ENCODE measurements around the gene ARHGEF16. TPM values are rescaled to one million over a fixed set of nuclear protein-coding genes. Genes with fewer than 3 reads are reported as not detected.

The ARHGEF16 gene
- total RNA-seq, 1 donor from 2014 or later = 4.1 TPM

DNA sequence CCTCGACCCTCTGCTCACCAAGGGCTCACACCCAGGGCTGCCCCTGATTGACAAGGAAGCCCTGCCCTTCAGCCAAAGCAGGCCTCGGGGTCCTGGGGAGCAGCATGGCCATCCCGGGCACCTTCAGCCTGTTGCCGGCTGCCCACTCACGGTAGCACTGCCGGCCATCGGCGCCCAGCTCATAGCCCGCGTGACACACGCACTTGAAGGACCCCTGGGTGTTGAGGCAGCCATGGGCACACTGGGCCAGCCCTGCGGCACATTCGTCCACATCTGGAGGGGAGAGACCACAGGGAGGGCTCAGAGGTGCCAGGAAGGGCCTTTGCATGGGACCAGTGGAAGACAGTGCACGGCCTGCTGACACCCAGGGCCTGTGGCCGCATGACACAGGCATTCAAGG lies 57.4 kb downstream of the ARHGEF16 start:
- Histone ChIP-seq H3K27ac (ENCODE audit: low read depth, low read length) (no peak overlapping the region), H3K4me1 (ENCODE audit: insufficient read depth, low read length) (peaks cover 10% of the 10 kb centered on the region), H4K20me1 (ENCODE audit: insufficient read depth, low read length) (peaks cover 19% of the 10 kb centered on the region), H3K9me3 (ENCODE audit: insufficient read depth, low read depth, low read length) (no peaks in the 10 kb centered on the region), H2AFZ (ENCODE audit: low read depth, low read length) (no peak overlapping the region), H3K27me3 (ENCODE audit: insufficient read depth, low read length) (no peaks in the 10 kb centered on the region), H3K9ac (ENCODE audit: low read length) (no peak overlapping the region), H3K4me3 (ENCODE audit: insufficient read depth, low read depth, low read length) (no peak overlapping the region), H3K4me2 (ENCODE audit: low read length) (no peak overlapping the region), H3K79me2 (ENCODE audit: insufficient read depth, low read length) (no peaks in the 10 kb centered on the region), H3K36me3 (ENCODE audit: insufficient read depth, low read length) (no peaks in the 10 kb centered on the region)
- peaks cover 3% of the 10 kb centered on the region for H3K9me3 Mint-ChIP-seq (ENCODE audit: unreplicated experiment)
- H3K27me3 Mint-ChIP-seq (ENCODE audit: low read depth, unreplicated experiment) = peaks cover 12% of the 10 kb centered on the region
- no peaks in the 10 kb centered on the region for H3K4me1 Mint-ChIP-seq (ENCODE audit: low read depth, unreplicated experiment)
- DNase-seq (ENCODE audit: low read depth) (no peak), FAIRE-seq (no peak)
- H3K36me3 Mint-ChIP-seq (ENCODE audit: low read depth, unreplicated experiment) = peaks cover 9% of the 10 kb centered on the region
- TF ChIP-seq, protein P1, sequence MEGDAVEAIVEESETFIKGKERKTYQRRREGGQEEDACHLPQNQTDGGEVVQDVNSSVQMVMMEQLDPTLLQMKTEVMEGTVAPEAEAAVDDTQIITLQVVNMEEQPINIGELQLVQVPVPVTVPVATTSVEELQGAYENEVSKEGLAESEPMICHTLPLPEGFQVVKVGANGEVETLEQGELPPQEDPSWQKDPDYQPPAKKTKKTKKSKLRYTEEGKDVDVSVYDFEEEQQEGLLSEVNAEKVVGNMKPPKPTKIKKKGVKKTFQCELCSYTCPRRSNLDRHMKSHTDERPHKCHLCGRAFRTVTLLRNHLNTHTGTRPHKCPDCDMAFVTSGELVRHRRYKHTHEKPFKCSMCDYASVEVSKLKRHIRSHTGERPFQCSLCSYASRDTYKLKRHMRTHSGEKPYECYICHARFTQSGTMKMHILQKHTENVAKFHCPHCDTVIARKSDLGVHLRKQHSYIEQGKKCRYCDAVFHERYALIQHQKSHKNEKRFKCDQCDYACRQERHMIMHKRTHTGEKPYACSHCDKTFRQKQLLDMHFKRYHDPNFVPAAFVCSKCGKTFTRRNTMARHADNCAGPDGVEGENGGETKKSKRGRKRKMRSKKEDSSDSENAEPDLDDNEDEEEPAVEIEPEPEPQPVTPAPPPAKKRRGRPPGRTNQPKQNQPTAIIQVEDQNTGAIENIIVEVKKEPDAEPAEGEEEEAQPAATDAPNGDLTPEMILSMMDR (IDR thresholded peaks at IDR 0.05; ENCODE audit: insufficient read depth, low read depth, low read length) = no peak
- H3K4me3 Mint-ChIP-seq (ENCODE audit: unreplicated experiment) = no peak overlapping the region
- no peak overlapping the region for H3K27ac Mint-ChIP-seq (ENCODE audit: unreplicated experiment)

DNA sequence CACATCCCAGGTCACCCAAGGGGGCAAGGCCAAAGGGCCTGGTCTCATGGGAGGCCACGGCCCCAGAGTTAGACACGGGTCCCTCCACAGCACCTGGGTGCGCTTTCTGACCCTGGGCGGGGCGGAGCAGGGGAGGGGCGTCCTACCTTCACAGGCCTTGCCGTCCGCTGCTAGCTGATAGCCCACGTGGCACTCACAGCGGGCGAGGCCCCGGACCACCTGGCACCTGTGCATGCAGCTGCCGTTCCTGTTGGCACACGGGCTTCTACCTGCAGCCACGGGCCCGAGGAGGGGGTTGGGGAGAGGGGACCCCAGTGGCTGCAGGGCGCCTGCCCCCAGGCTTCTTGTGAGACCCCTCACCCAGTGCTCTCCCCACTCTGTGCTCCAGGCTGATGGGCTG lies 59.9 kb downstream of the ARHGEF16 start:
- Histone ChIP-seq H3K9me3 (ENCODE audit: insufficient read depth, low read depth, low read length) (no peaks in the 10 kb centered on the region), H3K4me1 (ENCODE audit: insufficient read depth, low read length) (peaks cover 10% of the 10 kb centered on the region), H3K27me3 (ENCODE audit: insufficient read depth, low read length) (no peaks in the 10 kb centered on the region), H3K36me3 (ENCODE audit: insufficient read depth, low read length) (no peaks in the 10 kb centered on the region), H2AFZ (ENCODE audit: low read depth, low read length) (no peak overlapping the region), H4K20me1 (ENCODE audit: insufficient read depth, low read length) (peaks cover 22% of the 10 kb centered on the region), H3K27ac (ENCODE audit: low read depth, low read length) (no peak overlapping the region), H3K9ac (ENCODE audit: low read length) (no peak overlapping the region), H3K4me3 (ENCODE audit: insufficient read depth, low read depth, low read length) (no peak overlapping the region), H3K4me2 (ENCODE audit: low read length) (no peak overlapping the region), H3K79me2 (ENCODE audit: insufficient read depth, low read length) (no peaks in the 10 kb centered on the region)
- TF ChIP-seq EZH2 (IDR thresholded peaks at IDR 0.05; ENCODE audit: insufficient read depth, low read length) = no peak
- TF ChIP-seq, protein P1 (IDR thresholded peaks at IDR 0.05; ENCODE audit: insufficient read depth, low read depth, low read length) = no peak
- Mint-ChIP-seq H3K9me3 (ENCODE audit: unreplicated experiment) (peaks cover 3% of the 10 kb centered on the region), H3K36me3 (ENCODE audit: low read depth, unreplicated experiment) (peaks cover 3% of the 10 kb centered on the region), H3K27me3 (ENCODE audit: low read depth, unreplicated experiment) (no peaks in the 10 kb centered on the region), H3K27ac (ENCODE audit: unreplicated experiment) (no peak overlapping the region), H3K4me1 (ENCODE audit: low read depth, unreplicated experiment) (no peaks in the 10 kb centered on the region), H3K4me3 (ENCODE audit: unreplicated experiment) (no peak overlapping the region)
- FAIRE-seq = no peak
- DNase-seq (ENCODE audit: low read depth) = no peak

DNA sequence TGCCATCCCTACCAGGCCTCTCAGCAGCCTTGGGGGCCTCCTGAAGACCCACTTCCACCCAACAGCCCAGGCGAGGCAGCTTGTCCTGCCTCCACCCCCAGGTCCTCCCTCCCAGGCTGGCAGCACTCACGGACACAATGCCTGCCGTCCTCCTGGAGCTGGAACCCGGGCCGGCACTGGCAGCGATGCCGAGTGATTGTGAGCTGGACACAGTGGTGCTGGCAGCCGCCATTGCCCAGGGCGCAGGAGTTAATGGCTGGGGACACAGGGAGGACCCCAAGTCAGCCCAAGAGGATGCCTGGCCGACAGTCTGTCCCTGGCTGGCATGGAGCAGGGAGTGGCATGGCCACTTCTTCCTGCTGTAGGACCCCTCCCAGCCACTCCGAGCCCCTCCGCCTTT lies 60.8 kb downstream of the ARHGEF16 start:
- TF ChIP-seq, protein P1 (IDR thresholded peaks at IDR 0.05; ENCODE audit: insufficient read depth, low read depth, low read length) = no peak
- no peak for TF ChIP-seq EZH2 (IDR thresholded peaks at IDR 0.05; ENCODE audit: insufficient read depth, low read length)
- peaks cover 3% of the 10 kb centered on the region for H3K36me3 Mint-ChIP-seq (ENCODE audit: low read depth, unreplicated experiment)
- no peaks in the 10 kb centered on the region for H3K36me3 ChIP-seq (ENCODE audit: insufficient read depth, low read length)
- H3K9me3 Mint-ChIP-seq (ENCODE audit: unreplicated experiment) = peaks cover 3% of the 10 kb centered on the region
- no peaks in the 10 kb centered on the region for H3K4me1 Mint-ChIP-seq (ENCODE audit: low read depth, unreplicated experiment)
- H3K79me2 ChIP-seq (ENCODE audit: insufficient read depth, low read length) = no peaks in the 10 kb centered on the region
- H3K4me2 ChIP-seq (ENCODE audit: low read length) = no peak overlapping the region
- H3K27ac ChIP-seq (ENCODE audit: low read depth, low read length) = no peak overlapping the region
- H3K4me3 ChIP-seq (ENCODE audit: insufficient read depth, low read depth, low read length) = no peak overlapping the region
- no peak overlapping the region for H3K9ac ChIP-seq (ENCODE audit: low read length)
- H3K27me3 Mint-ChIP-seq (ENCODE audit: low read depth, unreplicated experiment) = no peaks in the 10 kb centered on the region
- peaks cover 10% of the 10 kb centered on the region for H3K4me1 ChIP-seq (ENCODE audit: insufficient read depth, low read length)
- H3K27me3 ChIP-seq (ENCODE audit: insufficient read depth, low read length) = no peaks in the 10 kb centered on the region
- H4K20me1 ChIP-seq (ENCODE audit: insufficient read depth, low read length) = peaks cover 22% of the 10 kb centered on the region
- H3K27ac Mint-ChIP-seq (ENCODE audit: unreplicated experiment) = no peak overlapping the region
- no peaks in the 10 kb centered on the region for H3K9me3 ChIP-seq (ENCODE audit: insufficient read depth, low read depth, low read length)
- H3K4me3 Mint-ChIP-seq (ENCODE audit: unreplicated experiment) = no peak overlapping the region
- no peak for FAIRE-seq
- no peak for DNase-seq (ENCODE audit: low read depth)
- no peak overlapping the region for H2AFZ ChIP-seq (ENCODE audit: low read depth, low read length)
